CD4-positive, alpha-beta T cell treated with Interleukin-1 beta for 1 hour (primary cell): Measurements from ENCODE around the gene S100A14.
A peak's percentile ranks its signal among the peaks of the same experiment; 100 is the strongest.
"Not testable (repeated sequence)": the region's sequence is repeated elsewhere in the genome, so short reads cannot be mapped to it uniquely, and the experiment has no call there.

Experiments
- DNase-seq, 2 donors: peaks; one replicate each; pipeline ENCODE4 v3.0.0-alpha.2; 2020 to 2022

S100A14 gene

DNA sequence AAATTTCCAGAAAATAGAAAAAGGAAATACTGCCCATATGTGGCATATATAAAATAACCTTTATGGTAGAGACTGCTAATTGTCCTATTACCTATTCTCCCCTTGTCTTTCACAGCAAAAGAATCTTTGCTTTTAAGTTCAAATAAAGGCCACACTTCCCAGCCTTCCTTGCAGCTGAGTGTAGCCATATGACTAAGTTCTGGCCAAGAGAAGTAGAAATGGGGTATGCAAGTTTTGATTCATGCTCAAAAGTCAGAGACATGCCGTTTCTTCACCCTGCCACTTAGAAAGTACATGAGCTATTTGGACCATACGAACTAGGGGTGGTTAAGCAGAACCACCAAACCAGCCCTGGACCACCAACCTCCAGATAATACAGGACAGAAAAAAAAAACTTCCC lies 32.1 kb downstream of the S100A14 start:
- DNase-seq, result no peak

DNA sequence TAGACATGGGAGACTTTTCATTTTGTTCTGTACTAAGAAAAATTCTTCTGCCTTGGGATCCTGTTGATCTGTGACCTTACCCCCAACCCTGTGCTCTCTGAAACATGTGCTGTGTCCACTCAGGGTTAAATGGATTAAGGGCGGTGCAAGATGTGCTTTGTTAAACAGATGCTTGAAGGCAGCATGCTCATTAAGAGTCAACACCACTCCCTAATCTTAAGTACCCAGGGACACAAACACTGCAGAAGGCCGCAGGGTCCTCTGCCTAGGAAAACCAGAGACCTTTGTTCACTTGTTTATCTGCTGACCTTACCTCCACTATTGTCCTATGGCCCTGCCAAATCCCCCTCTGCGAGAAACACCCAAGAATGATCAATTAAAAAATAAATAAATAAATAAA lies 32.6 kb downstream of the S100A14 start:
- DNase-seq, result not testable (repeated sequence)

DNA sequence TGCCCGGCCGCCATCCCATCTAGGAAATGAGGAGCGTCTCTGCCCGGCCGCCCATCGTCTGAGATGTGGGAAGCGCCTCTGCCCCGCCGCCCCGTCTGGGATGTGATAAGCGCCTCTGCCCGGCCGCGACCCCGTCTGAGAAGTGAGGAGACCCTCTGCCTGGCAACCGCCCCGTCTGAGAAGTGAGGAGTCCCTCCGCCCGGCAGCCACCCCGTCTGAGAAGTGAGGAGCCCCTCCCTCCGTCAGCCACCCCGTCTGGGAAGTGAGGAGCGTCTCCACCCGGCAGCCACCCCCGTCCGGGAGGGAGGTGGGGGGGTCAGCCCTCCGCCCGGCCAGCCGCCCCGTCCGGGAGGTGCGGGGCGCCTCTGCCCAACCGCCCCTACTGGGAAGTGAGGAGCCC lies 33.3 kb downstream of the S100A14 start:
- not testable (repeated sequence) for DNase-seq

DNA sequence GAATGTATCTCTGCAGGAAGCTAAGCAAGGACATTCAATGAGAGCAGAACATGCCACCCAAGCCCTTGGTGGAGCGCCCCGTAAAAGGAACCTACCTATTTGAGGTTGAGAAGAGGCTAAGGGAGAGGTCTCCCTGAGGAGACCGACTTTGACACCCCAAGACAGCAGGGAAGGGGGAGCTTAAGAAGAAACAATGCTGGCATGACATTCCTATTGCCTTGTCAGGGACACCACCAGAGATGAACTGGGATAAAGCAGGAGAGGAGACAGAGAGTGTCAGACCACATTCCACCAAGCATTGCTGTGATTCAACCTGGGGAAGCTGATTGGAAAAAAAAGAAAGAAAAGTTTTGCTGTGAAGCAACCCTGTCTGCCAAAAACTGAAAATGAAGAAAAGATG lies 37.2 kb downstream of the S100A14 start:
- no peak for DNase-seq

DNA sequence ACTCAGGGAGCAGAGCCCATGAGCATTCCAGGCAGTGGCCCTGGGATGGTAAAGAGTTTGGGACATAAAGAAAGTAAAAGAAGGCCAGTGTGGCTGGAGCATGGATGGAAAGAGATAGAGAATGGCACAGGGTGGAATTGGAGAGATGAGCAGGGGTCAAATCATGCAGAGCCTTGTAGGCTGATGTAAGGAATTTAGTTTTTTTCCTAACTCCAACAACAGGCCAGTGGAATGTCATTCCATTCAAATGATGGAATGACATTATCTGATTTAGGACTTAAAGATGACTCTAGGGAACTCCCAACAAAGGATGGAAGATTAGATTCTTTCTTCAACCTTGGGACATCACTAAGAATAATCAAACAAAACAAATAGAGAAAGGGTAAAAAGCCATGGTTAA lies 37.6 kb downstream of the S100A14 start:
- no peak for DNase-seq

DNA sequence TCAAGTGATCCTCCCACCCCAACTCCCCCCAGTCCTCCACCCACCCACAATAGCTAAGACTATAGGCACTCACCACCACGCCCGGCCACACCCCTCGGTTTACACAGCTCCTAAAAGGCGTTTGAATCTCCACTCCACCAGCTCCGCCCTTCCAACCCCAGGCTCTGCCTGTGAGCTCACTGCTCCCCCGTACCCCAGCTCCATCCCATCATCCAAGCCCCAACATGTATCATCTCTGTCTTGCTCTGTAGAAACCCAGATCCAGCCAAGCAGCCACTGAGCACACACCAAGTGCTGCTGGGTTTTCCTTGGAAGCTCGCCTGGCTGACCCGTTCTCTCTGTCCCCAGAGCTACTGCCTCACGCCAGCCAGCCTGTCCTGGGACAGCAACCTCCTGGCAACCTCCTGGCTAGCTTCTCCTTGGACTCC lies 38.5 kb downstream of the S100A14 start:
- DNase-seq, result no peak

DNA sequence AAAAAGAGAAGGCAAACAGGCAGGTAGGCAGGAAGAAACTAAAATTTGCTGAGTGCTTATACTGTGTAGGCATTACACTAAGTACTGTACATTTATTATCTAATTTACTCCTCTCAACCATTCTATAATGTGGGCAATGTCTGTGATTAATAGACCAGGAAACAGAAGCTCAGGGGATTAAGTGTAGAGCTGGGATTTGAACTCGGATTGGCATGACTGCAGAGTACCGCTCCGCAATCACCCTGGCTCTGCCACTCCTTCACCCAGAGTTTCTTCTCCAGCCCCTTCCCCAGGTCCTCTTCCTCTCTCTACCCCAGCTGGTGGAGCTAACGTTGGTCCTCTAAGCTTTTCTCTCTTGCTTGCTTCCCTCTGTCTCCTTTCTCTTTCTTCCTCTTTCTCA lies 39.0 kb downstream of the S100A14 start:
- DNase-seq, result no peak

DNA sequence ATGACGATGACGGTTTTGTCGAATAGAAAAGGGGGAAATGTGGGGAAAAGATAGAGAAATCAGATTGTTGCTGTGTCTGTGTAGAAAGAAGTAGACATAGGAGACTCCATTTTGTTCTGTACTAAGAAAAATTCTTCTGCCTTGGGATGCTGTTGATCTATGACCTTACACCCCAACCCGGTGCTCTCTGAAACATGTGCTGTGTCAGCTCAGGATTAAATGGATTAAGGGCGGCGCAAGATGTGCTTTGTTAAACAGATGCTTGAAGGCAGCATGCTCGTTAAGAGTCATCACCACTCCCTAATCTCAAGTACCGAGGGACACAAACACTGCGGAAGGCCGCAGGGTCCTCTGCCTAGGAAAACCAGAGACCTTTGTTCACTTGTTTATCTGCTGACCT lies 40.6 kb downstream of the S100A14 start:
- DNase-seq, result not testable (repeated sequence)

DNA sequence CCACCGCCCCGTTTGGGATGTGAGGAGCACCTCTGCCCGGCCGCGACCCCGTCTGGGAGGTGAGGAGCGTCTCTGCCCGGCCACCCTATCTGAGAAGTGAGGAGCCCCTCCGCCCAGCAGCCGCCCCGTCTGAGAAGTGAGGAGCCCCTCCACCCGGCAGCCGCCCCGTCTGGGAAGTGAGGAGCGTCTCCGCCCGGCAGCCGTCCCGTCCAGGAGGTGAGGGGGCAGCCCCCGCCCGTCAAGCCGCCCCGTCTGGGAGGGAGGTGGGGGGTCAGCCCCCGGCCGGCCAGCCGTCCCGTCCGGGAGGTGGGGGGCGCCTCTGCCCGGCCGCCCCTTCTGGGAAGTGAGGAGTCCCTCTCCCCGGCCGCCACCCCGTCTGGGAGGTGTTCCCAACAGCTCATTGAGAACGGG lies 41.0 kb downstream of the S100A14 start:
- DNase-seq, result not testable (repeated sequence)

DNA sequence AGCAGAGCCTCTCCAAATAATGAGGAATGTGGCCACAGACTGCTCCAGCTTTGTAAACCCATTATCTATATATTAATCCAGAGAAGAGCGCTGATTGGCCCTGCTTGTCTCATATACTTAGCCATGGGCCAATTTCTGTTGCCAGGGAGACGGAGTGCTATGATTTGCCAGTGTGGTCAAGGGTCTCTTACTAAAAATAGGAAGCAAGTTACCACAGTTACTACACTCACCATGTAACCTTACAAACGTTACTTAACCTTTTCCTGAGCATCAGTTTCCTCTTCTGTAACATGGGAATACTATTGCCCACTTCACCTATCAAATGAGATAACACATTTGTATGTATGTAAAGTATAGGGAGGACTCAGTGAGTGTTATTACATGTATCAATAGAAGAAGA lies 42.8 kb downstream of the S100A14 start:
- DNase-seq, result no peak

DNA sequence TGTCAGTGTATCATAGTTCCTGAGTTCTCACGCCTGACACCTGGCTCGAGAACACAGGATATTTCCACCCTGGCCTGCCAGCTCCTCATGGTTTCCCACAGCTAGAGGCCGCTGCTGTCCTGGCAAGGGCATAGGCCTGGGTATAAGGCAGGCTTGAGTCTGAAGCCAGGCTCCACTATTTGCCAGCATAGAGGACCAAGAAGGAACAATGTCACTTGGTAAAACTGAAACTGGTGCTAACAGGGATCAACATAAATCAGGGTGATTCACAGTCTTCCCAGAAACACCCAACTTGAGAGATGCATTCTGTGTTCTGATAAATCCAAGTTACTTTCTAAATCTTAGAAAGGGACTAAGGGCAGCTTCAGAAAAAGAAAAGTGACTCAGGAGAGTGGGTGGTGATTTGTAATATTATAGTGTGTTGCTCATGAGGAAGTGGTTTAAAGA lies 43.5 kb downstream of the S100A14 start:
- DNase-seq, result peak; percentile 52 to 69

DNA sequence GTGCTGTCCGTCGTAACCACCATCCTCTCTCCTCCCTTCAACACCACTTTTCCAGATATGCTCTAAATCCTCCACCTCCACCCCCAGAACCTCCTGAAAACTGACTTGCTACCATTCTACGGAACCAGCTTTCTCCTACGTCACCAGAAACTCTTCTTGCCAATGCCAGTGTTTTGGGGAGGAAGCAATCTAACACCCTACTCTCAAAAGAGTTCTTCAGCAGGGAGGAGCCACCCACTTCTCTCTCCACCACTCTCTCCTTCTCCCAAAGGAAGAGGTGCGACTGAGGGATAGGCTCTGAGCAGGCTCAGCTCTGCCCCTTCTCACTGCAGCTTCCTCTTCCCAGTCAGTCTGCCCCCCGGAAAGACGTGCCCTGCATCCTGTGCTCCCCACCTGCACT lies 44.4 kb downstream of the S100A14 start:
- DNase-seq, result no peak

DNA sequence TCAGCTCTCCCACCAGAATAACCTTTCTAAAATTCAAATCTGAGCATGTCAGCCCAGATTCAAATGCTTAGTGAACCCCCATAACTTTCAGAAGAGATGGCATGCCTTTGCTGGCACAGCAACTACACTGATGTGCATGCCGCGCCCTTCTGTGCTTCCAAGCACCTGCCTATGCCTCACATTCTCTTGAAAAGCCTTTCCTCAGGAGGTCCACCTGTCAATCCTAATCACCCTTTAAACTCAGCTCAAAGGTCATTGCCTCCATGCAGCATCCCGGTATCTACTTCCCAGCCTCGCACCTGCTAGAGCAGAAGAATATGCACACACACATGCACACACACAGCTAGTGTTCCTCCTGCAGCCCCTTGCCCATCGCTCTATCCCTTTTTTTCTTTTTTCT lies 45.3 kb downstream of the S100A14 start:
- no peak for DNase-seq

DNA sequence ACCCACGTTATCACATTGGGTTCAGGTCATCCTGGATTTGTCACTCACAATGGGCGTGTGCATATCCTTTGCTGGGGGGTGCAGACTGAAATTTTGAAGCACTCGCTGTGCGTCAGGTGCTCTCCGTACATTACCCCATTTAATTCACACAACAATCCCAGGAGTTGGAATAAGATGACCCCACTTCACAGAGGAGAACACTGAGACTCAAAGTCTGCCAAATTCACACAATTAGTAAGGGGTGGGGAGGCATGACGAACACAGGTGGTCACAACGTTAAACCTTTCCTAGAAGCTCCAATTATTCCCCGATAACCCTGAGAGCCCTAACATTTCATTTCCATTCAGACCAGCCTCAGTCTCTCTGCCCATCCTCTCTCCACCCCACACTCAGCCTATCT lies 46.7 kb downstream of the S100A14 start:
- no peak for DNase-seq

DNA sequence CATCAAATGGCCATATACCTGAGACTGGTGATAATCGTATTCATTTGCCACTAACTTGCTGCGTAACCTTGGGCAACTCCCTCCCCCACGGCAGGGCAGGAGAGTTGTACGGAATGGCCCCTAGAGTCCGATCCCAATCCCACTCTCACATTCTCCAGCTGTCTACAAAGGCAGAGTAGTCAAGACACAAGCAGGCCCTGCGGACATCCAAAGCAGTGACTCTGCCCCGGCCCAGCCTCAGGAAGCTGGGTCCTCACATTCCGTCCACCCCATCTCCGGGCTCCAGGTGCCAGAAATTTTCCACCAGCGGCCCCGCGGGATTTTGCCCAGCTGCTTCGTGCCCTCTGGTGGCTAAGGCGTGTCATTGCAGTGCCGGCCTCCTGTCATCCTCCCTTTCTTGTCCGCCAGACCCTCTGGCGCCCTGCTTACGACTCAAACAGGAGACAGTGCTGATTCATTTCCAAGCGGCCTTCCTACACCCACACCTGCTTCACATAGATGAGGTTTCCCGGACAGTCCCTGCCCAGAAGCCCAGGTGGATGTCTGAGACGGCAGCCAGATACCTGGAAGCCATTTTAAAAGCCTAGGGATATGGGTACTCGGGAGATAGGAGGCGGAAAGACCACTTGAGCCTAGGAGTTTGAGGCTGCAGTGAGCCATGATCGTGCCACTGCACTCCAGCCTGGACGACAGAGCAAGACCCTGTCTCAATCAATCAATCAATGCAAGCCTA lies 47.6 kb downstream of the S100A14 start:
- DNase-seq, result peak; percentile 77 to 82

DNA sequence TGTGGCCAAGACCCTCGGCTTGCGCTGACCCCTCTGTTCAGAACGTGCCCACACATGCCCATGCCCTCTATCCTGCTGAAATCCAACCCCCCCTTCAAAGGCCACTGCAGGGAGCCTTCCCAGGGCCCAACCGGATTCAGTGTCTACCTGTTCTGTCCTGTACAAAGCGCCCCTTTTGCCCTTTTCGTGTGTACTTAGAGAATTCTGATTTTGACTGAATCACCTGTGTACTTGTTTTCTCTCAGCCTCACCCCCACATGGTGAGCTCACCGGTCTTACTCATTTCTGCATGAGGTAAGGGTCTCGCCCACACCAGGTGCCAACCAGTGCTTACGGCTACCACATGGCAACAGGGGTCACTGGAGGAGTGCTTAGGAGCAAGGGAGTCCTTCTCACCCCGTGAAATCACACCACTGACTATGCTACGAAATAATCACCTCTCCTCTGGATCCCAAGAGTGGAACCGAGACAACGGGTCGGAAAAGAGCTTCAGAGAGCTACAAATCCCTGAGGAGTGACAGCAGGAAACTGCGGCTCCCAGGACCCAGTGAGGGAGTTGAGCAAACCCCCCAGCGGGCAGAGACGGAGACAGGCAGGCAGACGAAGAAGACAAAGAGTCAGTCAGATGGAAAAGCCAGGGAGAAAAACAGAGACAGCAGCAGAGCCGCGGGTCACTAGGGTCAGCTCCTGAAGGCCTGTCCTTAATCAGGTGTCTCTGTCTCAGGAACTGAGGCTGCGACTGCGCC lies 48.3 kb downstream of the S100A14 start:
- DNase-seq, result no peak

DNA sequence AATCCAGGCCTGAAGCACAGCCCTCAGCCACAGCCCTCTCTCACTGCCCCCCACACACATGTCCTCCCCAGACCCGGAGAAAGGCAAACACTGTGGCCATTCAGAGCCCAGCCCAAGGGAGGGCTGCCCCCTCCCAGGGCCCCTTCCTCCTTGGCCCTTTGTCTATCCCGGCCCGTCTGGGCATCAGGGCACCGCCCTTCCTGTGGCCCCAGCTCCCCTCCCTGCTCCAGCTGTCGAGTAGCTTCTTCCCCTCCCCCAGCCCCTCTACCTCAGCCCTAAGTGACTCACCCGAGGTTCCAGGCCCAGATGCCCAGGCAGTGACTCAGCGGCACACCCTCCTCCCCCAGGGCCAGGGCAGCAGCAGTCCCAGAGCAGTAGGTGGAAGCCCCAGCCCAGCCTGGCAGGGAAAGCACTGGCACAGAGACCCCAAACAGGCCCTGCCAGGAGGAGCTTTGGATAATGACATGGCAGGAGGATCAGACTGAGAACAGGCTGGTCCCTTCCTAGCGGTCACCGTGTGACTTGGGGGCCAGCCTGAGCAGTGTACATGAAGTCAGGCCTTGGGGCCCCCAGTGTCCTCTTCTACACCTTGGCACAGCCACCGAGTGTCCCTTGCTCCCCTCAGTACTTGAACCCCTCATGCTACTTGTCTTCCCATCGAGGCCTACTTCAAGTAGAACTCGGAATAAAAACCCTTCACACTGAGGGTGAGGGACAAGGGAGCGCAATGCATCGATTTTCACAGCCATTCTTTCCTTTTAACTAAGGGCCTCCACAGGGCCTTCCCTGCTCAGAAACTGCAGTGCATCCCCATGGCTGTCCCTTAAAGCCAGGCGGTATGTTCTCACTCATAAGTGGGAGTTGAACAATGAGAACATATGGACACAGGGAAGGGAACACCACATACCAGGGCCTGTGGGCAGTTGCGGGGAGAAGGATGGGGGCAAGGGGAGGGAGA lies 49.4 kb downstream of the S100A14 start:
- DNase-seq, result peak; percentile 78 to 90

DNA sequence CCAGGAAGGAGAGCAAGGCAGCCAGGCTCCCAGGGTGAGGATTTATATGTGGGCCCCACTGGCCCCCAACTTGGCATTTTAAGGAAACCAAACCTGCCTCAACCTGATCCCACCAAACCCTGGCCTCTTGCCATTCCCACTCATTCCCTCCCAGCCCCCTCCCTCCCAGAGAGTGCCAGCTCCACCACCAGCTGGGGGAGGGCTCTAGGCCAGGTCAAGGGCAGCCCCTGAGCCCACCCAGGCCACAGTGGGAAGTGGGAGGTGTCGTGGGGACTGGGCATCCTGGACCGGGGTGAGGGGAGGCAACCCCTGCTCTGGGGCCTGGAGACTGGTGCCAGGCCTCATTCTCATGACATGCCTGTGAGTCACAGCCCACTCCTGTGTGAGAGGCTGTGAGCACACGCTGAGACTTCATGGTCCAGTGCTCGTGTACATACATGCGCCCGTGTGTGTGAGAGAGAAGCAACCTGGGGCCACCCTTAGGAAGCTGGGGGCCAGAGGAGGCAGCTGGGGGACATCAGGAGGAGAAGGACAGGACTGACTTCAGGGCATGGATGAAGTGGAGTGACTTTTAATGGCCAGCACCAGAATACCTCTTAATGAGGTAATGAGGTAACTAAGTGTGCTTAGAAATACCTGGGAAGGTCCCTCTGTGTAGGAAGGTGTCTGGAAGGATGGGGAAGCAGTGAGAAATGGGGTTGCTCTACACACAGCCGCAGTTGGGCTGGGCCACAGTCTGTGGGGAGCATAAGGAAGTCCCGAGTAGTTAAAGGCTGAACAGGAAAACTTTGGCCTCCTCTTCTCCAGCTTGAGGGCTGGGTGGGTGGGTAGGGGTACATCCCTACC lies 50.4 kb downstream of the S100A14 start, which contains the start of gene S100A2:
Gene S100A2, minus strand, starts transcription at position 316 of the 846 bp plus-strand sequence. CDS start 1,967 bp downstream, outside the sequence.
- peak; percentile 11 to 73 for DNase-seq
